ENCODE results near the gene NUP50.

- TF ChIP-seq CTCF (IDR thresholded peaks at IDR 0.05; ENCODE audit: low read depth, low read length) (no peak), EZH2phosphoT487 (IDR thresholded peaks at IDR 0.05; ENCODE audit: low read depth) (no peak)
Observed at GRCh38 chr22:45207533-45207932, 43.8 kb downstream of the NUP50 start.
